Jurkat, Clone E6-1 (cell line): Measurements from ENCODE around the gene ARID1B.

Experiments used
- DNase-seq: peaks from one replicate; pipeline ENCODE4 v3.0.0-alpha.2; 2011; ENCODE audit warnings: low read depth, low spot score
- H3K4me3 ChIP-seq: 2 replicates; pipeline ENCODE4 v1.5.1; 2011; ENCODE audit warnings: mild to moderate bottlenecking, low read length, control low read depth, moderate library complexity

ARID1B gene

GRCh38 chr6:157019115-157019641 lies 242.0 kb downstream of the ARID1B start:
- DNase-seq: no peak
- H3K4me3 ChIP-seq: no peak overlapping the region

- no peak overlapping the region for H3K4me3 ChIP-seq
- peak; percentile 18 for DNase-seq
Observed at GRCh38 chr6:157019733-157020132, 242.6 kb downstream of the ARID1B start.

- no peak for DNase-seq
- H3K4me3 ChIP-seq: peak overlapping the region; percentile 72
Observed at GRCh38 chr6:157020398-157020797, 243.2 kb downstream of the ARID1B start.

- H3K4me3 ChIP-seq: peak overlapping the region; percentile 72
- DNase-seq: peak; percentile 28
Observed at GRCh38 chr6:157020881-157021343, 243.7 kb downstream of the ARID1B start.

- H3K4me3 ChIP-seq: peak overlapping the region; percentile 72
- DNase-seq: peak; percentile 68
Observed at GRCh38 chr6:157021344-157021992, 244.3 kb downstream of the ARID1B start.

- peak overlapping the region; percentile 72 for H3K4me3 ChIP-seq
- peak; percentile 58 for DNase-seq
Observed at GRCh38 chr6:157021993-157022740, 245.0 kb downstream of the ARID1B start.

- H3K4me3 ChIP-seq: no peak overlapping the region
- DNase-seq: no peak
Observed at GRCh38 chr6:157023958-157024357, 246.8 kb downstream of the ARID1B start.

GRCh38 chr6:157024745-157025144 lies 247.6 kb downstream of the ARID1B start:
- no peak overlapping the region for H3K4me3 ChIP-seq
- DNase-seq: no peak

GRCh38 chr6:157025437-157025836 lies 248.3 kb downstream of the ARID1B start:
- DNase-seq: no peak
- no peak overlapping the region for H3K4me3 ChIP-seq

GRCh38 chr6:157029980-157030690 lies 253.0 kb downstream of the ARID1B start:
- no peak for DNase-seq
- H3K4me3 ChIP-seq: no peak overlapping the region

- no peak for DNase-seq
- no peak overlapping the region for H3K4me3 ChIP-seq
Observed at GRCh38 chr6:157030755-157031154, 253.6 kb downstream of the ARID1B start.

- no peak overlapping the region for H3K4me3 ChIP-seq
Observed at GRCh38 chr6:157032923-157033322, 255.7 kb downstream of the ARID1B start.

GRCh38 chr6:157033428-157034140 lies 256.4 kb downstream of the ARID1B start:
- no peak overlapping the region; the same call in 1 of the 2 replicates for H3K4me3 ChIP-seq
- DNase-seq: no peak

More at GRCh38 chr6:157032923-157033322, 255.7 kb downstream of the ARID1B start:
- no peak for DNase-seq

- peak; percentile 39 for DNase-seq
- no peak overlapping the region for H3K4me3 ChIP-seq
Observed at GRCh38 chr6:157034436-157035230, 257.5 kb downstream of the ARID1B start.

GRCh38 chr6:157035546-157035945 lies 258.4 kb downstream of the ARID1B start:
- DNase-seq: no peak
- H3K4me3 ChIP-seq: no peak overlapping the region

GRCh38 chr6:157036245-157036711 lies 259.1 kb downstream of the ARID1B start:
- no peak for DNase-seq
- no peak overlapping the region for H3K4me3 ChIP-seq

GRCh38 chr6:157037165-157037564 lies 260.0 kb downstream of the ARID1B start:
- no peak for DNase-seq
- no peak overlapping the region for H3K4me3 ChIP-seq

- H3K4me3 ChIP-seq: no peak overlapping the region
- DNase-seq: no peak
Observed at GRCh38 chr6:157038610-157039009, 261.4 kb downstream of the ARID1B start.
